Measurements from ENCODE around the gene MEIS1. TPM values are rescaled to one million over a fixed set of nuclear protein-coding genes. Genes with fewer than 3 reads are reported as not detected.

Gene MEIS1
- total RNA-seq, 2 donors from 2014 or later, result not detected

DNA sequence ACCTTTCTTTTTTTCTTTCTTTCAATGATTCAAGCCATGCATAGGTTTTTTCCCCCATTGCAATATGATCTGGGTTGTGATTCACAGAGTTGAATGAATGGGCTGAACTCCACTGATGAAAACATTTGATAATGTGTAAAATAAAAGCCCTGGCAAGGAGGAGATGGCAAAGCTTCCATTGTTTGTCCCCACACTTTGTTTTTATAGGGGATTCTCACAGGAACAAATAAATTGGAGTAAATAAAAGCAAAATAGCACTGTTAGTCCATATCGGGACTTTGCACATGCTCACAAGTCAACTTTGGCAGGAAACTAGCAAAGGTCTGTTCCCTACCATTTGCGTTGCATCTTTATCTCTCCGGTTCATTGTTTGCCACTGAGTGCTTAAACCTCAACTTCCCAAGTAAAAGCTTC lies 55.7 kb downstream of the MEIS1 start:
- H3K4me3 Mint-ChIP-seq, result no peak overlapping the region

DNA sequence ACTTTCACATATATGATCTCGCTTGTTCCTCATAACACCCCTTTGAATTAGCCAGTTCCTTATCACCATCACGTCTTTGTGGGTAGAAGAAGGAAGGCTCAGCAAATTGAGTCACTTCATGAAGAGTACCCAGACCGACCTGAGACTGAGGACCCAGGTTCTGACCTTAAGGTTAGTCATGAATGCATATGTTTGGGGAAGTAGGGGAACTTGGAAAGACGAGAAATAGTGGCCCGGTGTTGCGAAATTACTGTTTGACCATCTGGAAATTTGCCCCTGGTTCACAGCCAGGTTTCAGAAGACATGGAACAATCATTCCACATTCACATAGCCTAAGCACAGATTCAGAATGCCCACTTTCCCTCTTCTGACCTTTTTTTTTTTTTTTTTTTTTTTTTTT lies 59.8 kb downstream of the MEIS1 start:
- H3K27ac Mint-ChIP-seq, result no peak overlapping the region
- H3K4me3 Mint-ChIP-seq, result no peak overlapping the region
- no peaks in the 10 kb centered on the region for H3K36me3 Mint-ChIP-seq (ENCODE audit: low read depth)
- no peaks in the 10 kb centered on the region for H3K9me3 Mint-ChIP-seq
- ATAC-seq (replicated peaks), result no peak
- H3K27me3 Mint-ChIP-seq, result no peaks in the 10 kb centered on the region
- H3K4me1 Mint-ChIP-seq, result no peaks in the 10 kb centered on the region

More for the DNA sequence above, 55.7 kb downstream of the MEIS1 start:
- no peak for ATAC-seq (replicated peaks)
- Mint-ChIP-seq H3K9me3 (no peaks in the 10 kb centered on the region), H3K4me1 (no peaks in the 10 kb centered on the region), H3K27me3 (no peaks in the 10 kb centered on the region), H3K36me3 (ENCODE audit: low read depth) (no peaks in the 10 kb centered on the region), H3K27ac (no peak overlapping the region)

DNA sequence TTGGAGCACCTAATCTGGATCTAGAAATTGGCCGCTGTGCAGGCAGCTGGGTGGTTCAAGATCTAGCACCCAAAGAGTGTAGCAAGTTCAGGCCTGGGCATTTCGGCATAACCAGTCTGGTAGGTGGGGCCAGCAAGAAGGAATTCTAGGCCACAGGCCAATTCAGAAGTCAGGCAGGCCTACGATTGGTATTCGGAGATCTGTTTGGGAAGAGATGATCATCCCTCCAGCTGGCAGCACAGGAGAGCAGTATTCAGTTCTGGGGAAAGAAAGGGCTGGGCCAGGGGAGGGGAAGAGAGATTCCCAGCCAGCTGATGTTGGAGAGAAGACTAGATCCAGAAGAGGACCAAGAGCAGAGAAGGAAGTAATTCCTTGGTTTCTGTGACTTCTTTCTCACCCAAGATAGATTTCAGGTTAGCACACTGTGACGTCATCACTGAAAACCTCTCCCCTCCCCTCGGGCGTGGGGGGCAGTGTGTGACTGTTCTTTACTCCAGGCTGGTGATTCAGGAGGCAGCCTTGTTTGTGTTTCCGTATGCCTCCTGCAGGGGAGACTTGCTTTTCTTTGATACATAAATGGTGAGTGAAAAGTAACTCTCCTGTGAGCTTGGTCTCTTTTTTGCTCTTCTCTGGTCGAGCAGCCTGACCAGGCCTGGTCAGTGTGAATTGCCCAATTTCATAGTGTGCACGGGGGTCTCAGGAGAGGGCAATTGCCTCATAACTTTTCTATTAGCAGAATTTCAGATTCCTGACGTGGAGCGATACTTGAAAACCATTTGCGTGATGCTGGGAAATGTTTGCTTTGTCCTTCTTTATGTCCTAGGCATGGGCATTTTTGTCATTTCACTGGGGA lies 61.1 kb downstream of the MEIS1 start:
- H3K4me3 Mint-ChIP-seq, result no peak overlapping the region
- H3K27ac Mint-ChIP-seq, result no peak overlapping the region
- no peaks in the 10 kb centered on the region for H3K9me3 Mint-ChIP-seq
- H3K27me3 Mint-ChIP-seq, result no peaks in the 10 kb centered on the region
- no peak for ATAC-seq (replicated peaks)
- H3K36me3 Mint-ChIP-seq (ENCODE audit: low read depth), result no peaks in the 10 kb centered on the region
- H3K4me1 Mint-ChIP-seq, result no peaks in the 10 kb centered on the region

DNA sequence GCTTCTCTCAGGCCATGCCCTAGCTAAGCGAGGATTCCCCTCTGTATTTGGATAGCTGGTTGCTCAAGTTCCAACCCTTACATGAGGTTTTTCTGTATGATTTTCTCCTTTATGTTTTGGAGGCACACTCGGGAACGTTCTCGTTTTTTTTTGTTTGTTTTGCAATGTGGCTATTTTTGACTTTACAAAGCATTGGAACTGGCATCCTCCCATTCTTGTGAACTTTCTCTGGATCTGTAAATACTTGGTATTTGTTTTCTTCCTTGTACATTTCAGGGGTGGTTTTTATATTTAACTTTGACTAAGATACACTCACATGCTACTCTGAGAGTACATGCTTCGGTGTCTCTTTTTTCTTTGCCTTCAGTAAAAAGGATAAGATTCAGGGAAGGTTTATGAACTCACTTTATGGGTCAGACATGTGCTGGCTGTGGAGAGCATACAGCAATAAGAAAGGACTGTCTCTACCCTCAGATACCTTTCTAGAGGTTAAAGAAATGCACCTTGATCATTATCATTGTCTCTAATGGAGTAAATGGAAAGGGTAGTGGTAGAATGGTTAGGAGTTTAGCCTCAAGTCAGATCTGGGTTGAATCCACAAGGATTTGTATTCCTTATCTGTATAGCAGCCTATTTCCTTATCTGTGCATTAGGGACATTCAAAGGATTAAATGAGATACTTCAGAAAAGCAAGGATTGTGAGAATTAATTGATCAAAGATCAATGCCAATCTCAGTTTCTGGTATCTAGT lies 61.9 kb downstream of the MEIS1 start:
- Mint-ChIP-seq H3K4me3 (no peak overlapping the region), H3K36me3 (ENCODE audit: low read depth) (no peaks in the 10 kb centered on the region), H3K9me3 (no peaks in the 10 kb centered on the region), H3K4me1 (no peaks in the 10 kb centered on the region), H3K27me3 (no peaks in the 10 kb centered on the region), H3K27ac (no peak overlapping the region)
- no peak for ATAC-seq (replicated peaks)

DNA sequence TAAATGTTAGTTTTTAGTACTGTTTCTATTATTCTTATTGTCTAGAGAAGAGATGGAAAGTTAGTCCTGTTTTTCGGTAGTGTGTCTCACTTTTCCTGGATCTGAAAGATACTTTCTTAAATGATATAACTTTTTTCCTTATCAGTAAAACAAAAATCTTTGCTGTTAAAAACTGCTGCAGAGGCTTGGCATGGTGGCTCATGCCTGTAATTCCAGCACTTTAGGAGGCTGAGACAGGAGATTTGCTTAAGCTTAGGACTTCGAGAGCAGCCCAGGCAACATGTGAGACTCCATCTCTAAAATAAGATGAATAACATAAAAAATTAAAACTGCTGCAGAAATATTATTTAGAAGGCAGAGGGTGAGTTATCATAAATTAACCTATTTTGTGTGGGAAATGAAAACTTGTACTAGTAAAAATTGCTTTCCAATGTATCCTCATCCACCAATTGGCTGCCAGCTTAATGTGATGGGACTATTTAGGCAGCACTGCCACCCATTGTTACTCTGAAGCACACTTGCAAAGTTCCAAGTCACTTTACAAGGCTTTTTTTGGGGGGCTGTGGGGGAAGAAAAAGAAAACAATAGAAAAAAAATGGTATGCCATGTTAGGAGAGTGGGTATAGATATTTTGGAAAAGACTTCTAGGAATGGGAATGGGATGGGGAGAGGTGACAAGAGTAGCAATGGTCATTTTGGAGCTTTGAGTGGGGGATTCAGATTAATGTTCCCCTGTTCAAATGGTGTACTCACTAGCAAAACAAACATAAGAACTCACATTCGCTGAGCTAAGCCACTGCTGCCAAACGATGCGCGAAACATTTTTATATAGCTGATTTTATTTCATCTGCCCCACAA lies 62.7 kb downstream of the MEIS1 start:
- no peak overlapping the region for H3K27ac Mint-ChIP-seq
- no peaks in the 10 kb centered on the region for H3K9me3 Mint-ChIP-seq
- no peak overlapping the region for H3K4me3 Mint-ChIP-seq
- H3K27me3 Mint-ChIP-seq, result no peaks in the 10 kb centered on the region
- no peaks in the 10 kb centered on the region for H3K36me3 Mint-ChIP-seq (ENCODE audit: low read depth)
- no peaks in the 10 kb centered on the region for H3K4me1 Mint-ChIP-seq
- ATAC-seq (replicated peaks), result no peak

DNA sequence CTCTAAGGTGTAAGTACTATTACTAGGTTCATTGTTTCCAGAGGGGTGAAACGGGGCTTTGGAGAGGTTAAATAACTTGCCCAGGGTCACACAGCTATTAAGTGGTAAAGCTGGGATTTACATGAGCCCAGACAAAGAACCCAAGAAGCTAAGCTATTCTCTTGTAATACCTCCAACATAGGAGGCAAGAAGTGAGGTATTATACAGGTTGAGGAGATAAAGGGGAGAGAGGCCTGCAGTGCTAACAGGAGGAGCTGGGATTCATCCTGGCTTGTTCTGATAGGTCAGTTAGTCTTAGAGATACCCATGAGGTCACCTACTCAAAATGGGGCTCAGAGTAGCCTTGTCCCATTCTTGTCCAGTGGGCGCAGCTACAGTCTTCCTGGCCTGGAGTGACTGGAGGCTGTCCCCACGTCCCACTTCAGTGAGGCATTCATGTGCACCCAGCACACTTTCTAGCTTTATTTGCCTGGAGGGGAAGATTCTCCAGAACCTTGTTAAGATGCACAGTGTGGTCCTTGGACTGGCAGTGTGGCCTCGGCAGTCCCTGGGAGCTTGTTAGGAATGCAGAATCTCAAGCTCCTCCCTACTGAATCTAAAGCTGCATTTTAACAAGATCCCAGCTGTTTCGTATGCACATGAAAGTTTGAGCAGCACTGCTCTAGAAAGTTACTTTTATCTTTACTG lies 63.5 kb downstream of the MEIS1 start:
- ATAC-seq (replicated peaks), result no peak
- Mint-ChIP-seq H3K27me3 (no peaks in the 10 kb centered on the region), H3K27ac (no peak overlapping the region), H3K4me1 (no peaks in the 10 kb centered on the region), H3K36me3 (ENCODE audit: low read depth) (no peaks in the 10 kb centered on the region), H3K4me3 (no peak overlapping the region), H3K9me3 (no peaks in the 10 kb centered on the region)

DNA sequence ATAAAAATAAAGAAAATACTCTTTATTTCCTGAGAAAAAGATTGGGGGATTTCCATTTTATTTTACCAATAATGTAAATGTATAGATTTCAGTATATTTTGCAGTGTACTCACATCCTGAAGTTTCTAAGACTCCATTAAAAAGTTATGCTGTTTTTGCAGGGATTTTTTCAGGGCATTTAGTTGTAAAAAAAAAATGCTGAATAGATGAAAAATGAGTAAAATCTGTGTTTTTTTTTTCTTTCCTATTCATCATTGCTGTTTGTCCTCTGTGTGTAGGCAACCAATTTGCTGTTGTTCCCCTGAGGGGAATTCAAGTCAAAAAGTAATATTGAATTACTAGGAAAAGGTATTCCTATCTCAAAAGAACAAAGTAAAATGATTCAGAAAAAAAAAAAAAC lies 66.3 kb downstream of the MEIS1 start:
- Mint-ChIP-seq H3K4me3 (no peak overlapping the region), H3K9me3 (no peaks in the 10 kb centered on the region), H3K4me1 (no peaks in the 10 kb centered on the region), H3K36me3 (ENCODE audit: low read depth) (no peaks in the 10 kb centered on the region), H3K27ac (no peak overlapping the region), H3K27me3 (no peaks in the 10 kb centered on the region)
- no peak for ATAC-seq (replicated peaks)

DNA sequence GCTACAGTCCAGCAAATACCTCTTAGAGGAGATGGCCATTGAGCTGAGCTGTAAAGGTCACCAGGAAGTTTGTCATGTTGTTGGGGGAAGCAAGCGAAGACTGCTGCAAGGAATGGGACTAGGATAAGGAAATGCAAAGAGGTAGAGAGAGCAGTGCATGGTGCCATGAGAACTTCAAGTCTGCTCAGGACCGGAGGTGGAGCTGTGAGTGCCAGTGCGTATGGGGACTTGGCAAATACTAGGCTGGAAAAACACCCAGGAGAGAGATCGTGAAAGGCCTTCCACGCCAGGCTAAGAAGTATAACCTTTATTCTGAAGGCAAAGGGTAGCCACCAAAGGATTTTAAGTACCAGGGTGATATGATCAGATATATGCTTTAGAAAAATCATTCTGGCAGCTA lies 71.3 kb downstream of the MEIS1 start:
- Mint-ChIP-seq H3K36me3 (ENCODE audit: low read depth) (no peaks in the 10 kb centered on the region), H3K9me3 (no peaks in the 10 kb centered on the region), H3K4me3 (no peak overlapping the region), H3K27ac (no peak overlapping the region), H3K27me3 (peaks cover 3% of the 10 kb centered on the region), H3K4me1 (no peaks in the 10 kb centered on the region)
- no peak for ATAC-seq (replicated peaks)

DNA sequence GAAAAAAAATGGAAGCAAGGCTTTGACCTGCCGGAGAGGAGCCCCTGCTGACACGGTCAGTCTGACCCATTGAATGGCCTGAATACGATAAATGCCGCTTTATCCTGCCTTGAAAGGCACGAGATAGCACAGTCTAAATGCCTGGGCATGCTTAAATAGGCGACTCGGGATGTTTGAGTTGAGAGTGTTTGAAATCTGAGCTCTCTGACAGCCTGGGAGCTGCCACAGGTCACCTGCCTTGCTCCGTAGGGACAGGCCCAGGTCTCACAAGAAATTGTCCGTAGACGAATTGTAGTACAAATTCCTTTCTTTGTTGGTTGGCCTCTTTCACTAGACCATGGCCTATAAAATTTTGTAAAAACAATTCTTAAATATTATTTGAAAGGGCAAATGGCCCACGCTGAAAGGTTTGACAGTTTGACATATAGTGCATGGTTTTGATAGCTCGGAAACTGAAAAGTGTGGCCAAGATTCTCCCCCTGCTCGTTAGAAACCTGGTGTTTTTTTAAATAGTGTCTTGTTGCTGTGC lies 72.8 kb downstream of the MEIS1 start:
- Mint-ChIP-seq H3K27me3 (peaks cover 3% of the 10 kb centered on the region), H3K4me1 (no peaks in the 10 kb centered on the region), H3K27ac (no peak overlapping the region), H3K9me3 (no peaks in the 10 kb centered on the region), H3K4me3 (no peak overlapping the region), H3K36me3 (ENCODE audit: low read depth) (no peaks in the 10 kb centered on the region)
- no peak for ATAC-seq (replicated peaks)

DNA sequence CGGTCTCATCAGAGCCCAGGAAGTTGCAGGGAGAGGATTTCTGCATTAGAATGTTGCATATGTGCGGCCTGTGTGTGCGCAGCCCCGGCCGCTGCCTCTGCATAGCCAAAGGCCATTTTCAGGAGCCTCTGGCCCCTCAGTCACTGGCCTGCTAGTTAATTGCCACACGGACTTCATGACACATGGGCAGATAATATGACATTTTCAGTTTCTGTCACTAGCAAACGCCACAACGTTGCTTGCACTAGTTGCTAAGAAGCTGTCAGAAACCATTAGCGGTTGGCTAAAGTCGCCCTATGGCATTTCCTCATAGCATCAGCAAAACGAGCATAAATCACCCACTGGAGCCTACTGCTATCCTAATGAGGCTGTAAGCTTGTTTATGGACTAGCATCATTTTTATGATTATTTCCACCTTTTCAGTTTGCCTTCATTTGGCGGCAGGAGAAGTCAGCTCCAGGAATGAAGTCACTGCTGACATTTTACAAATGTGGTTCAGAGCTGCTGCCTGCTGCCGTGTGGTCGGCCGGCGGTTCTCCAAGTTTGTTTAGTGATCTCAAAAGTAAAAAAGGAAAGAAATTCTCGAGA lies 73.7 kb downstream of the MEIS1 start:
- Mint-ChIP-seq H3K4me1 (no peaks in the 10 kb centered on the region), H3K36me3 (ENCODE audit: low read depth) (no peaks in the 10 kb centered on the region), H3K27ac (no peak overlapping the region), H3K4me3 (no peak overlapping the region), H3K9me3 (no peaks in the 10 kb centered on the region), H3K27me3 (peaks cover 3% of the 10 kb centered on the region)
- ATAC-seq (replicated peaks), result no peak

DNA sequence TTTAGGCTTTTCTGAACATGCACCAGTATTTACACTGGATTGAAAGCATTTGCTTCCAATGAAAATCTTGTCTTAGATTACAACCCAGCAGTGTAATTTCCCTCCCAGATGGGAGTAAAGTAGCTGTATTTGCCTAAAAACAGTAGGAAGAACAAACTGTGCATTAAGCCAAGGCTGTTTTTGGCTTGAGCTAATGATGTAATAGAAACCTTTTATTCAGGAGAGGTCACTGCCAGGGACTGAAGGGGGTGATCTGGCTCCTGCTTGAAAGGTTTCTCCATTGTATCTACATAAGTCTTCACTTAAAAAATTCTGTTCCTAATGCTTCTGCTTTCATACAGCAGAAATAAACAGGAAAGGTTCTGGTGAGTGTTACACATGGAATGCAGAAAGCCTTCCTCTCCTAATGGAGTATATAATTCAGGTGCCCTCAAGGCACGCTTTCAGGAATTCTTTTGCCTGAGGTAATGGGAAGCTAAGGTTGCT lies 74.4 kb downstream of the MEIS1 start:
- no peaks in the 10 kb centered on the region for H3K36me3 Mint-ChIP-seq (ENCODE audit: low read depth)
- ATAC-seq (replicated peaks), result no peak
- H3K9me3 Mint-ChIP-seq, result no peaks in the 10 kb centered on the region
- peaks cover 3% of the 10 kb centered on the region for H3K27me3 Mint-ChIP-seq
- no peak overlapping the region for H3K27ac Mint-ChIP-seq
- no peak overlapping the region for H3K4me3 Mint-ChIP-seq
- H3K4me1 Mint-ChIP-seq, result no peaks in the 10 kb centered on the region

DNA sequence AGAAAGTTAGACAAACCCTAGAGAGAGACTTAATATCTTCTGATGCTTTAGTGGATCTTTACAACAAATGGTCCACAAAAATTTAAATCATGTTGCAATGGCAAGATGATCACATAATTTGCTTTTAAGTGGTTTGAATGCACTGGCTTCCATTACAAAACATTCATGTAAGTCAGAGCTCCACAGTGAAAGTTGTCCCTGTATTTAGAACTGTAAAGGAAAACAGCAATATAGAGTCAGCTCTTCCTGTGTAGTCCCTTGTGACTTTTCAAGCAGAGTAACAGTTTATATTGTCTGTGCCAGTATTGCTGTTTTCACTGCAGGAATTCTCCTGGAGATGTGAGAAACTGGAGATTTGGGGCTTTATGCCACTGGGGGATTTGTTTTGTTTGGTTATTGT lies 77.7 kb downstream of the MEIS1 start:
- peaks cover 3% of the 10 kb centered on the region for H3K27me3 Mint-ChIP-seq

DNA sequence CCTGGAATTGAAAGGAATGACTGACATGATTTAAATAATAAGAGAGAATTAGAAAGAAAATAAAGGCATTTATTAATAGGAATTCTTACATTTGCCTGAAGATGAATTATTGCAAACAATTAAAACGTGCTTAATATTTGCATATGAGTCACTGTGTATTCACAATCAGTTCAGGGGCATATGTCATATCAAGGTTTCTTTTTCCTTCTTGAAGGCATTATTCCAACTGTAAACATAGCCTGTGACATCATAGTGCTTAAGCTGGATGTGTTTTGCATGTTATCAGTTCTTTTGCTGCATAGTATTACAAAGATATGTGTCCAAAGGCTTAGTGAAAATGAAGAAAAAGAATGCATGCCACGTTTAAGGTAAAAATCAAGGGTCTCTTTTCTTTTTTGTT lies 80.8 kb downstream of the MEIS1 start:
- H3K9me3 Mint-ChIP-seq, result no peaks in the 10 kb centered on the region
- no peaks in the 10 kb centered on the region for H3K4me1 Mint-ChIP-seq
- H3K27ac Mint-ChIP-seq, result no peak overlapping the region
- no peak for ATAC-seq (replicated peaks)
- no peaks in the 10 kb centered on the region for H3K27me3 Mint-ChIP-seq
- H3K4me3 Mint-ChIP-seq, result no peak overlapping the region
- no peaks in the 10 kb centered on the region for H3K36me3 Mint-ChIP-seq (ENCODE audit: low read depth)

More for the DNA sequence above, 77.7 kb downstream of the MEIS1 start:
- Mint-ChIP-seq H3K9me3 (no peaks in the 10 kb centered on the region), H3K36me3 (ENCODE audit: low read depth) (no peaks in the 10 kb centered on the region), H3K4me3 (no peak overlapping the region), H3K27ac (no peak overlapping the region), H3K4me1 (no peaks in the 10 kb centered on the region)
- ATAC-seq (replicated peaks), result no peak

All from activated T-helper 17 cell treated with anti-CD3 and anti-CD28 coated beads, Interleukin-2, amount 50 U/mL, for 72 hours (primary cell).